ENCODE measurements around the gene OPCML. TPM values are rescaled to one million over a fixed set of nuclear protein-coding genes. Genes with fewer than 3 reads are reported as not detected.

The OPCML gene
- total RNA-seq, 1 donor from 2014 or later, result 0.12 TPM

- H3K4me1 ChIP-seq, result no peaks in the 10 kb centered on the region
- H3K9me3 ChIP-seq, result no peaks in the 10 kb centered on the region
- ATAC-seq, result no peak
- H3K36me3 ChIP-seq, result no peaks in the 10 kb centered on the region
- intact Hi-C loops (cut with DNase I), result no loop called here
- H3K27me3 ChIP-seq (ENCODE audit: low read depth), result peaks cover 14% of the 10 kb centered on the region
- no peak for TF ChIP-seq CTCF (IDR thresholded peaks at IDR 0.05)
- no peak overlapping the region for H3K4me3 ChIP-seq
- DNase-seq, result no peak
- H3K27ac ChIP-seq, result no peak overlapping the region
Measured at GRCh38 chr11:133070021-133070713, 462.1 kb downstream of the OPCML start.

GRCh38 chr11:133065847-133066485 is 466.3 kb downstream of the OPCML start:
- Histone ChIP-seq H3K27ac (no peak overlapping the region), H3K4me1 (peaks cover 9% of the 10 kb centered on the region), H3K36me3 (no peaks in the 10 kb centered on the region), H3K4me3 (no peak overlapping the region), H3K27me3 (ENCODE audit: low read depth) (peaks cover 23% of the 10 kb centered on the region), H3K9me3 (no peaks in the 10 kb centered on the region)
- no peak for TF ChIP-seq CTCF (IDR thresholded peaks at IDR 0.05)
- intact Hi-C loops (cut with DNase I), result no loop called here
- no peak for ATAC-seq
- DNase-seq, result no peak

GRCh38 chr11:133064961-133065360 is 467.3 kb downstream of the OPCML start:
- DNase-seq, result no peak
- Histone ChIP-seq H3K4me3 (peak overlapping the region; percentile 61), H3K4me1 (peaks cover 9% of the 10 kb centered on the region)

GRCh38 chr11:133064152-133064877 is 468.0 kb downstream of the OPCML start:
- intact Hi-C loops (cut with DNase I), result no loop called here
- Histone ChIP-seq H3K9me3 (no peaks in the 10 kb centered on the region), H3K36me3 (no peaks in the 10 kb centered on the region), H3K27ac (peak overlapping the region; percentile 5), H3K4me3 (peak overlapping the region; percentile 61), H3K4me1 (peaks cover 9% of the 10 kb centered on the region), H3K27me3 (ENCODE audit: low read depth) (peaks cover 20% of the 10 kb centered on the region)
- DNase-seq, result peak; percentile 69
- TF ChIP-seq CTCF (IDR thresholded peaks at IDR 0.05), result peak; percentile 55
- peak; percentile 88 to 92 for ATAC-seq

More at GRCh38 chr11:133064961-133065360, 467.3 kb downstream of the OPCML start:
- H3K36me3 ChIP-seq, result no peaks in the 10 kb centered on the region
- peaks cover 20% of the 10 kb centered on the region for H3K27me3 ChIP-seq (ENCODE audit: low read depth)
- no peak for TF ChIP-seq CTCF (IDR thresholded peaks at IDR 0.05)
- no peaks in the 10 kb centered on the region for H3K9me3 ChIP-seq
- ATAC-seq, result no peak
- H3K27ac ChIP-seq, result peak overlapping the region; percentile 5
- intact Hi-C loops (cut with DNase I), result no loop called here

GRCh38 chr11:133058501-133058900 is 473.8 kb downstream of the OPCML start:
- DNase-seq (no peak), ATAC-seq (peak in 1 of 2 donors; percentile 21)
- Histone ChIP-seq H3K4me3 (no peak overlapping the region), H3K9me3 (no peaks in the 10 kb centered on the region), H3K4me1 (no peaks in the 10 kb centered on the region), H3K36me3 (no peaks in the 10 kb centered on the region), H3K27me3 (ENCODE audit: low read depth) (peaks cover 23% of the 10 kb centered on the region), H3K27ac (no peak overlapping the region)
- intact Hi-C loops (cut with DNase I), result no loop called here
- TF ChIP-seq CTCF (IDR thresholded peaks at IDR 0.05), result no peak

All from lower lobe of right lung (tissue), 2 donors.